Measurements from ENCODE around the gene RORC.
A peak's percentile ranks its signal among the peaks of the same experiment; 100 is the strongest.

RORC gene

DNA sequence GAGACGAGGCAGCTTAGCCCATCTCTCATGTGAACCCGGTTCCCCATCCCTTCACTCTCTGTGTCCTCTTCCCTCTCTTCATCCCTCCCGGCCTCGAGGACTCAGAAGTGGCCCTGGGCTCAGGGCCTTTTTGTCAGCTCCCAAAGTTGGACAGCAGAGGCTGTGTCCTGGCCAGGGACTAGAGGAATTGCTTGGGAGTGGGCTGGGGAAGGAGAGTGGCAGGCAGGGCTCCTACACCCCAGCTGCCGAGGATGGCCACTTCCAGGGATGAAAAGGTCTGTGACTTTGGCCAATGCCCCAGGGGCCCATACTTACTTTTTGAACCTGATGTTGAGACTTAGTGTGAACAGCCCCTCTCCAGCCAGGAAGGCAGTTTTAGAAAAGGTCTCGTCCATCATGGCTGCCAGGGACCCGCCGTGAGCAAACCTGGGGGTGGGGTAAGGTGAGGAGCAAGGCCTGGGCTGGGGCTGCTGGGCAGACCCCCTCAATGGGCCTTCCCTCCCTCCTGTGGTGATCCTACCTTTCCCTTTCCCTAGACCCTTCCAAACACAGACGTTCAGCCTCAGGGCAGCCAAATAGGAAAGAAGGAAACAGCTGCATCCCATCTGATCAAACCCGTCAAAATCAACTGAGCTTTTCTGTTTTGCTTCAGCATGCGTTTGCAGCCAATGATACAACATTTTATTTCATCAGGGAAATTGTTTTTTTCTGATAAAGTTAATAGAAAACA, 16.4 kb upstream of the RORC start:
- DNase-seq = no peak

DNA sequence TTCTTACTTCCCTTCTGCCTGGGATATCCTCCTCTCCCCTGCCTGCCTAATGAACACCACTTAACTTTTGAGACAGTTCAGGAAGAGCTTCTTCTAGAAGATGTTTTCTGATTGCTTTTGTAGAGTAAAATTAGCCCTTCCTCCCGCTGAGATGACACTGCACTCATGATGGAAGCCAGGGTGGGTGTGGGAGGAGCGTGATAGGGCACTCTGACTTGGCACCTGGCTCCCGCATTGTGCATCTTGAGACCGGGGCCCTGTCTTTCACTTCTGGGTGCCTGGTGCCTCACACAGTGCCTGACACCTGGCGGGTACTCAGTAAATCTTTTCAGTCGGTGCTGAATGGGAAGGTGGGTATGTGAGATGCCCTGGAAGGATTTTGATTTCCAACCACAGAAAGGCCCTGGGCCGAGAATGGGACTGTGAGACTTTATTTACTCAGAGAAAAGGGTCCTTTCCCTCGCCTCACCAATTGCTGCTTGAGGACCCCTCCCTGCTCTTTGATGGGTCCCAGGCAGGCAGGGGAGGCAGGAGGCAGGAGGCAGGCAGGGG, 15.2 kb upstream of the RORC start:
- DNase-seq = no peak

DNA sequence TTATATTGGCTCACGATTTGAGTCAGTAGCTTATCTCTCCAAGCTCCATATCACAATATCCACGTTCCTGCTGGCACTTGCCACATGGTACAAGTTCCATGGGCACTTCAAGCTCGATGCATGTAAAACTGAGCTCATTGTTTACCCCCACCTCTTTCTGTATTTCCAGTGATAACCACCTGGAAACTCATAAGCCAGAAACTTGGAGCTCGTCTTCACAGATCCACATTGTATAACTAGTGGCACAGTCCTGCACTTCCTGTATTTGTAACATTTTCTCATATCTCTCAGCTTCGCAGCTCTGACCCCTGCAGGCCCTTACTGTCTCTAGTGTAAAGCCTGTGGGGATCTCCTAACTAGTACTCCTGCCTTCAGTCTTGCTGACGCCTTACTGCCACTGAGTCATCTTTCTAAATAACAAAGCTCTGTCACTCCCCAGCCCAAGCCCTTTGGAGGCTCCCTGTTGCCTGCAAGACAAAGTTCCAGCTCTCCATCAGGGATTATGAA, 14.5 kb upstream of the RORC start:
- DNase-seq = peak; percentile 54

DNA sequence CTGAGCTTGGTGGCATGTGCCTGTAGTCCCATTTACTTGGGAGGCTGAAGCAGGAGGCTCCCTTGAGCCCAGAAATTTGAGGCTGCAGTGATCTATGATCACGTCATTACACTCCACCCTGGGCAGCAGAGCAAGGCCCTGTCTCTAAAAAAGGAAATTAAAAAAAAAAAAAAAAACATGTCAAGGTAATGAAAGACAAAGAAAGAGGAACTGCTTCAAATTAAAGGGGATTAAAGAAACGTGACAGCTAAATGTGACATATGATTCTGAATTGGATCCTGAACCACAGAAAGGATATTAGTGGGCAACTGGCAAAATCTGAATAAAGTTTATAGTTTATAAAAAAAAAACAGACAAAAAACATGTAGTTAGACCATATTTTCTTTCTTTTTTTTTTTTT, 11.8 kb upstream of the RORC start:
- DNase-seq = no peak

DNA sequence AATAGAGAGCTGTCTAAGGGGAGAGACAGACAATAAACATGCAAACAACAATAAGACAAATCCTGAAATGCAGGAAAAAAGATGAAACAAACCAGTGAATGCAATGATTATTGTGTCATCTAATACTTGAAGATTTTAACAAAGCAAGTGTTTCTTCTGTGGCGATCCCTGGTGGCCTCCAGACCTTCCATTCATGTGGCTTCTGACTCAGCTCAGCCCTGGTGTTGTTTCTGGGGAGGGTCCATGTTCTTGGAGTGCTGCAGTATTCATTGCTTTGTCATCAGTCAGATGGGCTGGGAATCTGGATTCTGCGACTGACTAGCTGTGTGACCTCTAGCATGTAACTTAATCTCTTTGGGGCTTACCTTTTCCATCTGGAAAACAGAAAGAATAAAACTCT, 9.5 kb upstream of the RORC start:
- no peak for DNase-seq

DNA sequence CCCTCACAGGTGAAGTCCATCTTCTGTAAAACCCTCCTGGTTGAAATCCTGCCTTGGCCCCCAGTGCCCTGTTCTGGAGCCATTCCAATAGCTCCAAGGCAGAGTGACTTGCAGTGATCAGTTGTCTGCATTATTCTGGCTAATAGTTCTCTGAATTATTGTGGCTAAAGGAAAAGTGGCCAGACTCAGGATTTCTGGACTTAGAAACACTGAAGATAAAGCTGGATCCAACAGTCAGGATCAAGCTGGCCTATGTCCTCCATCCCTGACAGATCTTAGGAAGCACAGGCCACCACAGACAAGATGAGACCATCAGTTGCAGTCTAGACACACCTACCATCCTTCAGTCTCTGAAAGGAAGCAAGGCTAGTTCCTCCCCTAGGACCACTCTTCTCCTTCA, 8.8 kb upstream of the RORC start:
- DNase-seq = no peak

DNA sequence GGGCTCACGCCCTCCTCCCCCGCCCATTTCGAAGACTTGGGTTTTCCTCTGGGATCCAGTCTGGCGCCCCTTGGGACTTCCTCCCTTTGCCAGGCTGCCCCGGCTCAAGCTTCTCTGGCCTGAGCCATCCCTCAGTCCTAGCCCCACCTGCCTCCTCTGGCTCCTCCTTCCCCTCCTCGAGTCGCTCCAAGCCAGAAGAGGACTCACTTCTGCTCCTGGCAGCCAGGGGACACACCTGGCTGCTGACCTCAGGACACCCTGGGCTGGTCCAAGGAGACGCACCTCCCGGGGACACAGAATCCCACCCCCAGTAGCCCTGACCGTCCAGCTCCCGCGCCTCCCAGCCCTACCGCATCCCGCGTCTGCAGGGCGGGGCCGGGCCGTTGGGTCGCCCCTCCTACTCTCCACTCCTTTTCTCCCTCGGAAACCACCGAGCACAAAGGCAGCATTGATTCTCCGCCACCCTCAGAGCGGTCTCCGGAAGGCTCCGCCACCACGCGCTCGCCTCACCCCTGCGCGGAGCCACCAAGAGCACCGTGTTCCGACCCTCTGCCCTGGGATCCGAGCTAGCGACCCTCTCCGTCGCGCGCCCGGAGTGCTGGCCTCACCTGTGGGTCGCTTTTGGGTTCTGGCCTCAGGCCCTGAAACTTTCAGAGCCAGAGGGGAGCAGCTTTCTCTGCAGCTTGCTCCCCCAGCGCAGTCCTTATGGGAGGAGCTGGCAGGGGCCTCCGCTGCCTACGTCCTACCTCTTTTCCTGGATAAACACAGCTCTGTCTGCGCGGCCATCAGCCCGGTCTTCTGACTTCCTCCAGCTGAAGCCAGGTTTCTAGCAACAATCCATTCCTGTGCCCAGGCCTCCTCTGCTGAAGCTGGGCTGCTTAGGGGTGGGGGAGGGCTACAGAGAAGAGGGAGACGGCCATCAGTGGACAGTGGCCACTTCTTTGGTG, 8.1 kb upstream of the RORC start, which contains the start of gene C2CD4D:
Gene C2CD4D (minus strand): TSS at position 364 of the 947 bp plus-strand sequence. CDS start 831 bp downstream, outside the sequence.
- DNase-seq = peak; percentile 39

DNA sequence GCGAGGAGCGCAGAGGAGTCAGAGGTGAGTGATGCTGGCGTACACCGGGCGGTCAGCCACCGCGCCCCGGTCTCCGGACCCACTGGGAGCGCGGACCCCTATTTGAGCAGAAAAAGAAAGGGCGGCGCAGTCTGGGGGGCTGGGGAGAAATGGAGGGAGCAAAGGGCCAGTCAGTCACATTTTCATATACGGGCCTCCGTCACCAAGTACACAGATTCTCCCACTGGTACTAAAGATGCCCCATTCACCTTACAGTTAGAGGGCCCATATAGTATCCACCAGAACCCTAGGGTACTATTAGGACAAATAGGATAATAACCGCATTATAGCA, 7.4 kb upstream of the RORC start:
- DNase-seq = no peak

DNA sequence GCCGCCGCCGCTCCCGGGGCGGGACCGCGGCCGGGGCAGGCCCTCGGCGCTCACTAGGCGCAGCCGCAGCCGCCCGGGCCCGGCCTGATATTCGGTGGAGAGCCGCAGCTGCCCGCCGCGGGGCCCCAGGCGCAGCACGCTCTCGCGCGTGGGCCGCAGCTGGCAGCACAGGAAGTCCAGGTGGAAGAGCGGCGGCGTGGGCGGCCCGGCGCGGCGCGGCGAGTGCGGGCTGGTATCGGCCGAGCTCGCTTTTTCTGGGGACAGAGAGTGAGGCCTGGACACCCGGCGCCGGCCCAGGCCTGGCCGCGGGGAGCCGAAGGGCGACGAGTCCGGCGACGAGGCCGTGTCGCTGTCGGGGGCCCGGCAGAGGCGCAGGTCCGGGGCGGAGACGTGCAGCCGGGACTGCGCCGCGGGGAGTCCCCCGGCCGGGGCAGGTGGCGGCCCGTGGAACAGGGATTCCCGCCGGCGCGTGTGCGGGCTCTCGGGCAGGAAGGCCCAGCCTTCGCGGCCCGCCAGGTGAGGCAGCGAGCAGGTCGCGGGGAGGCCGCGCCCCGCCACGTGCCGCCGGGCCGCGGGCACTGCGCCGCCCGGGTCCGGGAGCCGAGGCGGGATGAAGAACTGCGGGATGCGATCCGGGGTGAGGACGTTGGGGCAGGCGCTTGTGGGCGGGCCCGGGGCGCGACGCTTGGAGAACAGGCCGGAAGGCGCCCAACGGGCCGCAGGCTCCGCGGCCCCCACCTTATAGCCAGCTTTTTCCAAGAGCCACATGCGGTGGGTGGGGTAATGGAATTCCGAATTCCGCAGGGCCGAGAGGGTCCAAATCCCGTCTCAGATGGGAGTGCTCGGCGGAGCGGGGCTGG, 6.8 kb upstream of the RORC start:
- DNase-seq = peak; percentile 27

DNA sequence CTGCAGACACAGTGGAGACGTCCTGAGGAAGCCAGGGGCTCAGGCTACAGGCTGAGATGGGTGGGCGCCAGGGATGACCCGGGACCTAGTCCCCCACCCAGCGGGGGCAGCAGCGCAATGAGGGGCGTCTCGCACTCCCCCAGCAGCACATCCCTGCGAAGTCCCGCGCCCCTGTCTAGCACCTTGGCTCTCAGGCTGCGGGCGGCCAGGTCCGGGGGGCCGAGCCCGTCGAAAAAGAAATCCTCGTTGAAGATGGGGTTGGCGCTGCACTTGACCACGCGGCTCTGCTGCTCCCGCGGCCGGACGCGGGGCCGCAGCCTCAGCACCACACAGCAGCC, 6.3 kb upstream of the RORC start:
- DNase-seq = no peak

DNA sequence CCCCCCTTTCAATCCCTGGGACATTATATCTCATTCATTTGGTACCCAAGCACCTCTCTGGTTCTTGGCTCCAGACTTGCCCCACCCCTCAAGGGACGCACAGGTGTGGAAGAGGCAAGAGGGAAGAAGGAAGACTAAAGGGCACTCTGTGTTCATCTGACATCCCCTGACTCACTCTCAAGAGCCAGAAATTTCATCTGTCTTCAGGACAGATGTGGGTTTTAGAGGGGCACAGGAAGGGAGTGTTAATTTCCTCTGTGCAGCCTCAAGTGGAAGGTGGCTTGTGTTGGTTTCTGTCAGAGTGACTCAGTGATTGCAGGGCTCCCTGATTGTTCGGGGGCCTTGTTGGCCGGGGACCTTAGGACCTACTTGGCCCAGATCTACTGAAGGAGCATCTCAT, 5.6 kb upstream of the RORC start:
- no peak for DNase-seq

DNA sequence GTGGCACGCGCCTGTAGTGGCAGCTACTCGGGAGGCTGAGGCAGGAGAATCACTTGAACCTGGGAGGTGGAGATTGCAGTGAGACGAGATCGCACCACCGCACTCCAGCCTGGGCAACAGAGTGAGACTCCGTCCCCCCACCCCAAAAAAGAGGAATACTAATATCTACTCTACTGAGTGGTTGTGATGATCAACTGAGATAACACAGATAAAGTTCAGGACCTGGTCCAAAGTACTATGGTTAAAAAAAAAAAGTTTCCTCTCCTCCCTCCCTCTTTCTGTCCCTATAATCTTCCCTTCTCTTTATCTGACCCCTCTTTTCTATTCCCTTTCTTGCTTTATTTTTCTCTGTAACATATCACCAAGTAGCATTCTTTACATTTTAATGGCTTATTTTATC, 4.0 kb upstream of the RORC start:
- no peak for DNase-seq

DNA sequence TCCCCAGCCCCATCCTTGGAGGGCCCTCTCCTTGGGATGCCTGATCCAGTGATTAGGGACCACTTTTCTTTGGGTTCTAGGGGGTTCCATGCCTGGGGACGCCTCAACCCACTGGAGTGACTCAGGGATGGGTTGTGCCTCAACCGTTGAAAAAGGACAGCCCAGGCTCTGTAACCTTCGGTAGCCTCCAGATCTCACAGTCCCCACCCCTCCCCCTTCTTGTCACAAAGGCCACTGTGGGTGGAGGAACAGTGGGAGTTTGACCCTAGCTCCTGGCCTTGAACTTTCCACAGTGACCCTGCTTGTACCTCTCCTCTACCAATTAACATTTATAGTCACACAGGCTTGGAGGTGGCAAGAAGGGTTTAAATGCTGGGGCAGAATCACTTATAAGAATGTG, 2.6 kb upstream of the RORC start:
- no peak for DNase-seq

DNA sequence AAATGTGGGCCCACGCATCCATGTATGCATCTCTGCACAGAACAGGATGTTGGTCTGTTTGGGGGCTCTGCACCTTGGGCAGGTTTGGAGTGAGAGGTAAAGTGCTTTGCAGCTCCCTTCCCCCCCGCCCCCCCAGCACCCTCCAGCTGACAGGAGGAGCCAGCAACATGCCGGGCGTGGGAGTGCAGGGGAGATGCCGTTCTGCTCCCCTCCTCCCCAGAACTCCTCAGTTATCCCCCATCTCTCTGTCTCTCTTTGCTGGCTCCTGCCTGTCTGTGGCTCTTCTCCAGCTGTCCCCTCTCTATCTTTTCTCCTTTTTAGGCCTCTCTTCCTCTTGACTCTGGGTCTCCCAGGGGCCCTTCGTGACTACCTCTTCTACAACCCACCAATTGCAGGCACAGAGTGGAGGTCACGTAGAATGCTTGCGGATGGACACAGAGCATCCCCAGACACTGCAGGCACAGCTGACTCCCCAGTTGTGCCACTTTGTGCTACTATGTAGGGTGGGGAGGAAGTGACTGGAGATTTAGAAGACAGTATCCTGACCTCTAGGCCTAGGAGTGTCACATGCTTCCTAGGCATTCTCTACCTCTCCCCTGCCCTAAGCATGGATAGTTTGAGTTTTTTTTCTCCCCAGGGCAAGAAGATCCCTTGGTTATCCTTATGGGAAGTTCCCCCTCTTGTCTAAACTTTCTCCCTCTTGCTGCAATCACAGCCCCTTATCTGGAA, 1.7 kb upstream of the RORC start:
- DNase-seq = no peak

DNA sequence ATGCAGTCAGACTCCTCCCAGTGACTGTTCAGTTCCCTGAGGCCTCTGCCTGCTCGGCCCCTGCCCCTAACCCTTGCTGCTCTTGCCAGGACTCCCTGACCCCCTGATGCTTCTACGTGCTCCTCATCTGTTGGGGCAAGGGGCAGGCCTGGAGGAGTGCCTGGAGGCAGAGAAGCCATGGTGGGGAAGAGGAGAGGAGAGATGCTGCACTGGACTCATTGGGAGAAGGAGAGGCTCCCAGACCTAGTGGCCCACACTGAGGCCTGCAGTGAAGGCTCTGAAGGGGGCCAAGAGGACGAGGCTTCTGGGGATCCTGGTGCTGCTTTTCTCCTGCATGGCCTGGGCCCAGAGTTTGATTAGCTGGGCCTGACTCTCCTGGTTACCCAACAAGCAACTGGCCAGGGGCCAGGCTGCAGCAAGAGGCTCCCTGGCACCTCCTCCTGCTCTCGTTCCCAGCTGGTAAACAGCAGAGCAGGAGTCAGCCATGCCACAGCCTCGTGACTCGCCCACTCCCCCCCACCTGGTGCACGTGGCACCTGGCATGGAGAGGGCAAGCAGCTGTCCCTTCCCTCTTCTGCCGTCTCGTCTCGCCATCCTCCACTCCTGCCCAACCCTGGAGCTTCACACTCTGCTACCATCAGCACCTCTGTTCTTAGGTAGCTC, 847 bp upstream of the RORC start:
- DNase-seq = no peak

DNA sequence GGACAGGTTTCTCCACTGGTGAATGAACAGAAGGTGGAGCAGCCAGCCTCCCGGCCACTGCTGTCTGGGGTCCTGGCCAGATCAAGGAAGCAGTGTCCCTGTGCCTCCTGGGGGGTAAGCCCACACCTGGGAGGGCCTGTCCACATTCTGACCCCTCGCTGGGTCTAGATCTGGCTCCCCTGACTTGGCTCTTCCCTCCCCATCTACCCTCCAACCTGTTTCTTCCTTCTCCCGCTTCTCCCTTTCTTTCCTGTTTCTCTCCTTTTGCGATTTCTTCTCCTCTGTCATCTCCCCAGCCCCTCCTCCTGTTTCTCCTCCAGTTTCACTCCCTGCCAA, 378 bp downstream of the RORC start:
- DNase-seq = no peak

DNA sequence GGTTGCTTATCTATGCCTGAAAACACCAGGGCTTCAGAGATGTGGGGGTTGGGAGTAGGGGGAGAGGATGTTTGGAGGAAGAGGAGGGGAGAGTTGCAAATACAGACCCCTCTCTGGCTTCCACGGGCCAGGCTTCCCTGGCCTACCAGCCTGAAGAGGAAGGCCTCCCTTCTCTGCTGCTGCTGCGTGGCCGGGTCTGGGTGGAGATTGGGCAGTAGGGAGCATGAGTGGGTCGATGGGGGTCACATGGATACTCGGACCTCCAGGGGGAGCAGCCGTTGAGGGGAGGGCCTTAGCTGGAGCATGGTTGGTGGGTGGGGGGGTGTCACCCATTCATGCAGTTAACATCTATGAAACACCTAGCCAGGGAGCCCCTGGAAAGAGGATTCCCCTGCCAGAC, 1.5 kb downstream of the RORC start:
- DNase-seq = no peak

DNA sequence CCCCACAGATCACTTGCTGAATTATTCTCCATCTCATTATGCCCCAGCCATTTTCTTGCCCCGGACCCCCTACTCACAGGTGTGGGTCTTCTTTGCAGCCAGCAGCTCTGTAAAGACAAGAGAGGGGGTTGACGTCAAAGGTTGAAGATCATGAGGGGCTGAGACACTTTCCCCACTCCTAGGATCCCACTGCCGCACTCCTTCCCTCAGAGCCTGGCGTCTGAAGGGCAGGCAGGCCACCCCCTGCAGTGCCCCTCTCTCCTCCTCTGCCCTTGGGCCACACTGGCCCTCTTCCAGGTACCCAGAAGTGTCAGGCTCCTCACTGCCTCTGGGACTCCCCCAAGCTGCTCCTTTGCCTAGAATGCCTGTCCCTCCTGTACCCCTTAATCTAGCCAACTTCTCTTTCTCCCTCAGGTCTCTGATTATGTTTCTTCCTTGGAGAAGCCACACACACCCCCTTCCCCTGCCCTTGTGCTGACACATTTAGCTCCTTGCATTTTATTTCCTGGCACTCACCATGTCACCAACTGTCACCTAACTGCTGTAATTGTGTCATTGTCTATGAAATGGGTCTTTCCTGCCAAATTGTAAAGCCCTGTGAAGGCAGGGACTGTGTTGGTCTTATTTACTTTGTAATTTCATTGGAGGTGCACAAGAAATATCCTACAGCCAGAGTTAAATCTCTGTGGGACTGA, 2.1 kb downstream of the RORC start:
- DNase-seq = no peak

DNA sequence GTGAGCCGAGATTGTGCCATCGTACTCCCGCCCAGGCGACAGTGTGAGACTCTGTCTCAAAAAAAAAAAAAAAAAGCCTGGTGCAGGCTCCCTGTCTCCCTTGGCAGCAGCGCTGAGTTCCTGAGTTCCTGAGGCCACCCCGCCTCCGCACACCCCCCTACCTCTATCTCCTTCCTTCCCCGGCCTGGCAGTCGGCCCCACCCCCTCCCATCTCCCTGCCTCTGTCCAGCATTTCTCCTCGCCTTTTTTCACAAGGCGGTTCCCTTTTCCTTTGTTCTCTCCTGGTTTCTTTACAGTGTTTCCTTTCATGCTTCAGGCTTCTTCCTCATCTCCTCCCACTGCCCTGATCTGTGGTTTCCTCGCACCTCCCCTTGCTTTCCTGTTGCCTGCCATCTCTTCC, 2.7 kb downstream of the RORC start:
- peak; percentile 30 for DNase-seq

DNA sequence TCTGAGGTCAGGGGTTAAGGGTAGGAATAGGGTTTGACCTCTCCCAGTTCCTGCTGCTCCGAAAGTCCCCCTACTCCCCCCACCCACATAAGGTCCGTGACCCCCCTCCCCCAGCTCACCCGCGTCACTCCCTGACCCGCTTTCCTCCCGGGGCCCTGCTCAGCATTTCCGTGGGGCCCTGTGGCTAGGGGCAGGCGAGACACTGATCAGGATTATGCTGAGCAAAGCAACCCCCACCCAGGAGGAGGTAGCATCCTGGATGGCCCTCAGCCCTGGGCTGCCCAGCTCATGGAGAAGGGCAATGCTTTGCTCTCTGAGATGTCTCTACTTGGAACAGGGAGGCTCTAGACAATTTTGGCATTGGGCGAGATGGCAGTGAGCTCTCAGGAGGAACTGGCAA, 3.7 kb downstream of the RORC start:
- DNase-seq = no peak

All from hematopoietic multipotent progenitor cell treated with erythropoietin and hydrocortisone succinate and interleukin-3 and kit ligand, for 6 days (in vitro differentiated cells).